A673 (cell line): ENCODE results near the gene L3MBTL1.

ENCODE experiments used
- EZH2 ChIP-seq: fragments of 200-600 bp; sonication (generic); IDR thresholded peaks from 2 replicates; pipeline ENCODE4 v1.6.1; 2017; ENCODE audit warnings: borderline replicate concordance, low read depth, mild to moderate bottlenecking, mixed read lengths, antibody characterized with exemption, low read length; ENCODE audit not compliant: poor library complexity, severe bottlenecking
- TF ChIP-seq, protein P1 (sequence below): fragments of 300-800, 200-600 bp; sonication (generic); conservative IDR thresholded peaks from 2 replicates; pipeline ENCODE4 v1.5.1; 2017; ENCODE audit warnings: low read depth, mild to moderate bottlenecking, antibody characterized with exemption, low read length, moderate library complexity, mixed read lengths

DNA sequence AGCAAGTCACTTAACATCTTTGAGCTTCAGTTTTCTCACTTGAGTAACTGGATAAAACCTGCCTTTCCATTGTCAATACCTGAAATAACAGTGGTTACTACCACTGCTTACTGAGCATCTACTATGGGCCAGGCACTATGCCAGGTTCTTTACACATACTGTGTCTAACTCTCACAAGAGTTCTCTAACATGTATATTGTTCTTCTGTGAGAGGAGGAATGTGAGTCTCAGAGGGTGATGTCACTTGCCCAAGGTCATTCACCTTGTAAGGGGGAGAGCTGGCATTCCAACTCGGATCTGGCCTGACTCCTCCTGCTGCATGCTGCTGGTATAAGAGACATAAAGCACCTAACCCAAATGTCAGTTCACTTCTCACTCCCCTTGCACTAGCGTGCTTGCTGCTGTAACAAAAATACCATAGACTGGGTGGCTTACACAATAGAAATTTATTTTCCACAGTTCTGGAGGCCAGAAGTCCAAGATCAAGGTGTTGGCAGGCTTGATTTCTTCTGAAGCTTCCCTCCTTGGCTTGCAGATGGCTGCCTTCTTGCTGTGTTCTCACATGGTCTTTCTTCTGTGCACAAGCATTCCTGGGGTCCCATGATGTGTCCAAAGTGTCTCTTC lies 29.4 kb downstream of the L3MBTL1 start:
- TF ChIP-seq, protein P1, sequence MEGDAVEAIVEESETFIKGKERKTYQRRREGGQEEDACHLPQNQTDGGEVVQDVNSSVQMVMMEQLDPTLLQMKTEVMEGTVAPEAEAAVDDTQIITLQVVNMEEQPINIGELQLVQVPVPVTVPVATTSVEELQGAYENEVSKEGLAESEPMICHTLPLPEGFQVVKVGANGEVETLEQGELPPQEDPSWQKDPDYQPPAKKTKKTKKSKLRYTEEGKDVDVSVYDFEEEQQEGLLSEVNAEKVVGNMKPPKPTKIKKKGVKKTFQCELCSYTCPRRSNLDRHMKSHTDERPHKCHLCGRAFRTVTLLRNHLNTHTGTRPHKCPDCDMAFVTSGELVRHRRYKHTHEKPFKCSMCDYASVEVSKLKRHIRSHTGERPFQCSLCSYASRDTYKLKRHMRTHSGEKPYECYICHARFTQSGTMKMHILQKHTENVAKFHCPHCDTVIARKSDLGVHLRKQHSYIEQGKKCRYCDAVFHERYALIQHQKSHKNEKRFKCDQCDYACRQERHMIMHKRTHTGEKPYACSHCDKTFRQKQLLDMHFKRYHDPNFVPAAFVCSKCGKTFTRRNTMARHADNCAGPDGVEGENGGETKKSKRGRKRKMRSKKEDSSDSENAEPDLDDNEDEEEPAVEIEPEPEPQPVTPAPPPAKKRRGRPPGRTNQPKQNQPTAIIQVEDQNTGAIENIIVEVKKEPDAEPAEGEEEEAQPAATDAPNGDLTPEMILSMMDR: no peak
- no peak for TF ChIP-seq EZH2
